ENCODE results near the gene NIM1K.
"Not testable (repeated sequence)": the region's sequence is repeated elsewhere in the genome, so short reads cannot be mapped to it uniquely, and the experiment has no call there.

Gene NIM1K

DNA sequence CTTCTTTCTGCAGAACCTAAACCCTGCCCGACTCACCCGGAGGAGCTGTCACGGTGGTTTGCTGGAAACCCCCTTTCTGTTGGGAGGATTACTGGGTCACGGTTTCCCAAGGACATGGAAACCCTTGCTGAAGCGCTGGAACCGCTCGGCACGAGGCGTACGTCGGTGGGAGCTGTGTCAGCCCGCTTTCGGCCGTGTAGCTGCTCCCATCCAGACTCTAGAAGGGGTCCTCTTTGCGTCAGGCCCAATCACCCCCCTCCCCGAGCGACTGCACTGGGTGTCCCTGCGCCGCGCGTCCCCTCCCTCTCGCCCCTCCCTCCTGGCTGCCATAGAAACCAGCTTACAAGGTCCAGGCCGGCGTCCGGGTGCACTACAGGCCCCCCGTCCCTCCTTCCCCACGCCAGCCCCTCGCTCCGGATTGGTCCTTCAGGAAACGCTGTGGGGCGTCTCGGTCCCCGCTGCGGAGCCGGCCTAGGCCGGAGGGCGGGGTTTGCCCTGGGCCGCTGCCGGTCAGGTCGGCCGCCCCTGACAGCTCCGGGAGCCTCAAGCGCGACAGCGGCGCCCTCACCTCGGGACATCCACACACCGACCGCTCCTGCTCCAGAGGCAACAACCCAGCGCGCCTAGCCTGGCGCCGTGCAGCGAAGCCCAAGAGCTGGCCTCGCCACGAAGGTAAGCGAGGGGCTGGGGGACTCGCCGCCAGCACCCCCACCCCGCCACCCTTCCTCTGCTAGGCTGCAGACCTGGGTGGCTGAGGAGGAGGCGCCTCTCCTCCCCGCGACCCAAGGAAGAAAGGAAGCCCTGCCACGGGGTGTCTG lies at the start of gene NIM1K:
Gene NIM1K, plus strand, starts transcription at position 486 of the 818 bp plus-strand sequence. CDS start 53,551 bp downstream, outside the sequence.
- no peak for DNase-seq

- no peak for DNase-seq
These were observed 47.0 kb upstream of the NIM1K start for GRCh38 chr5:43145071-43145470.

GRCh38 chr5:43146958-43147357 lies 45.1 kb upstream of the NIM1K start:
- no peak for DNase-seq

DNA sequence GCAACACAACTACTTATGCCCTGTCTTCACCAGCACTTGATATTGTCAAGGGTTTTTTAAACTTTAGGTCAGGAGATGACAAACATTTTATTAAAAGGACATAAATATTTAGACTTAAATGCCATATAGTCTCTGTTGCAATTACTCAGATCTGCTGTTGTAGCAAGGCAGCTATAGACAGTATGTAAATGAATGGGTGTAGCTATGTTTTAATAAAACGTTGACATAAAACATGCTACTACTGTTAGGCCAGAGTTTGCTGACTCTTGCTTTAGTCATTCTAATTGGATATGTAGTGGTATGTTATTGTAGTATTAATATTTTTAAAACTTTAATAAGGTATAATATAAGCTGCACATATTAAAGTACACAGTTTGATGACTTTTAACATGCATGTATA lies 43.6 kb upstream of the NIM1K start:
- no peak for DNase-seq

- no peak for DNase-seq
These were observed 42.8 kb upstream of the NIM1K start for GRCh38 chr5:43149231-43149630.

DNA sequence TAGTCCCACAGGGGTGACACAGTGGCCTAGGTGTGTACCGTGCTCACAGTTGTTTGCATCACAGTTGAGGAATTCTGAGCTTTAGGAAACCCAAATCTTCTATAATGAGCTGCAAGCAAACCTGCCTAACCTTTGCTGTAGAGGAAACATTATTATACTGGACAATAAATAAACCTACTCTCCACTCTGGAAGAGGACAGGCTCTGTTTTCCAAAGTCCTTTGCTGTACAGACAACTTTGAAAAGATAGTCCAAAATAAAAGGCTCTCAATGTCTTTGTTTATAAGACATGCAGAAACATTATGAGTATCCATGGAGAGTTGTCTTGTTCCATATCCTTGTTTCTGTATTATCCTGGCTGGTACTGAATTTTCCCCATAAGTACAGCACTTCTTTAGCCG lies 42.0 kb upstream of the NIM1K start:
- no peak for DNase-seq

GRCh38 chr5:43150748-43151147 lies 41.3 kb upstream of the NIM1K start:
- DNase-seq: no peak

DNA sequence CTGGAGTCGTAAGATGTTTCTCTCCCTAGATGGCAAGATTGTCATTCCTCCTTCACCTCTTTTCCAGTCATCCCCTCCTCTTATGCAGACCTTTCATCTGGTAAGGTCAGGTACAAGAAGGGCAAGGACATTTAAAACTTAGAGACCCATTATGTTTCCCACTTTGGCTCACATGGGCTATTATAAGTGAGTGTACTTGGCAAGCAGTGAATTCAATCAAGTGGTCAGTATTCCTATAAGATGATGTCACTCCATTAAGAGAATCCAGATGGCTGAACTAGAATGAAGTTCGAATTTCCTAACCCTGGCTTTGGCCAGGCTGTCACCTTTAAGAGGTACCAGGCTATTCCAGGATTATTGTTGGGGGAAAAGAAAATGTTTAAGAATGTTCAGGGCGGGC lies 39.1 kb upstream of the NIM1K start:
- no peak for DNase-seq

DNA sequence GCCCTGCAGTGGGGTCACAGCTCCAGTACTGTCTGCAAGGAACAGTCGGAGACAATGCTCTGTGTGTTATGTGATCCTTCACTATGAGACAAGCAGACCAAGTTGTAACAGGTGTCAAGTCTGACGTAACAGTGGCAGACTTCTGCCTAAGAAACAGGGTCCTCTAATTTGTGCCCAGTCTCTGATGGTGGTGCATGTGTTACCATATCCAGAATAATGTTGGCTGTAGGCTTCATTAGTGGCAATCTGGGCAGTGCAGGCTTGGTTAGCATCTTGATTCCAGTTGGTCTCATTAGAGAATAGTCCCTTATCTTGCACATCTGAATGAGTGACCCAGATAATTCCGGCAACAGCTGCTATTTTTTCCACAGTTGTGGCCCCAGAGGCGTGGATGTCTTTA lies 37.6 kb upstream of the NIM1K start:
- no peak for DNase-seq

DNA sequence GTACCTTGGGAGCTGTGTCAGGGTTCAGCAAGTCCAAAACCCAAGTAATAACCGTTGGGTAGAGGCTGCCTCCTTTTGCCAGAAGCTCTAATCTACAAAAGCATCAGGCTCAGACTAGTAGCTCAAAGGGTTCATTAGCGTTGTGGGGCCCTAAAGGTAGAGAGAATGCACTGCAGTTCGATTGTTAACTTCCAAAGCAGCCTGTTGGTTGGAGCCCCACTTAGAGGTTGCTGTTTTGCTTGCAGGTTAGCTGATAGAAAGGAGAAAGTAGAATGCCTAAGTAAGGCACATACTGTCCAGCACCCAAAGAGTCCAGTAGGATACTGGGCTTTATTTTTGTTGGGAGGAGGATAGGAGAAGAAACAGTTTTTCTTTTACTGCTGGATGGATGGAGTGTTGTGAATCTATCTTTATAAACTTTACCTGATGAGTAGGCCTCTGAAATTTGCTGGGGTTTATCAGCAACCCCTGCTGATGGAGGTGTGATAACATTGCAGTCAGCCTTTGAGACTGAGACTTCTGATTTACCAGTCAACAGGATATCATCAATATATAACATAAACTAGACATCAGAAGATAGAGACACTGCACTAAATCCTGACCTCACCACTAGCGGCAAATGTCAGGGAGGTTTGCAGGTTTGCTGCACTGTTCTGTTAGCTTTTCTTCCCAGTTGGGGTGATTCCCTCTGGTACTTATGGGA lies 36.5 kb upstream of the NIM1K start:
- DNase-seq: no peak

DNA sequence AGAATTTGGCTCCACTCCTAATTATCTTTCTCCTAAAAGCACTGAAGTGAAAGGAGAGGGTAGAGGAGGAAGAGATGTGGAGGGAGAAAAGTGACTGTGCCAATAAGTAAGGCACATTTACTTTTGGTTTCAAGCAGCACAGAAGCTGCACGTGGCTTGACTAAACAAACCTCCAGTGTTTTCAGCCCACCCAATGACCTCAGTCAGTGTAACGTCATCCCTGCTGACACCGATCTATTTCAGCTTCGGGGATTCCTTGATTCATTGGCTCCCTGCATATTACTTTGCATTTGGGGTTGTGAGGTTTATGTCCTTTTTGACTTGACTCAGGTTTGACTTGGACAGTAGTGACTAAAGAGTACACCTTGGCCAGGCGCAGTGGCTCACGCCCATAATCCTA lies 35.6 kb upstream of the NIM1K start:
- DNase-seq: no peak

DNA sequence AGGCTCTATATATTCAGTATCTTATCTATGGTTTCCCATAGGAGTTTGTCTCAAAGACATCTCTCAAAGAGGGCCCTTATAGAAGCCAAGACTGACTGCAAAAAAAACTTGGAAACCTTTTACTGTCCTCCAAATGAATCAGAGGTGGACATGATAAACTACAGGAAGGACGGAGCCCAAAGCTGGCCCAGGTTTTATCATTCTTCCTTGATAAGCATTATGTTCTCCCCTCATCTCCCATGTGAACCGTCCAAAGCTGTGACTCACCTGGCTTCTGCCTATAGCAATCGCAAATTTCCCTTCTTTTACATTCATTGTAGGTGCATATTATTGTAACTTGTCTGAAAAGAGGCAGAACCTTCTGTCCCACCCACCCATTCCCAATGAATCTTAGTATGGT lies 35.0 kb upstream of the NIM1K start:
- no peak for DNase-seq

- no peak for DNase-seq
These were observed 30.8 kb upstream of the NIM1K start for GRCh38 chr5:43161244-43161643.

DNA sequence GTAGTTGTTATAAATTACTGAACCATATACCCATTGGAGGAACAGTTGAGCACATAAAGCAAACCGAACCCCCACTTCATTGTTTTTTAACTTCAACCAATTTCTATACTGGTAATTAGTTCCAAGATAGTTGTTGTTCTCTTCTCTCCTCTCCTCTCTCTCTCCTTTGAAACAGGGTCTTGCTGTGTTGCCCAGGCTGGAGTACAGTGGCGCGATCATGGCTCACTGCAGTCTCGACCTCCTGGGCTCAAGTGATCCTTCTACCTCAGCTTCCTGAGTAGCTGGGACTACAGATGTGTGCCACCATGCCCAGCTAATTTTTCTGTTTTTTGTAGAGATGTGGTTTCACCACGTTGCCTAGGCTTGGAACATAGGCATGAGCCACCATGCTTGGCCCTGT lies 27.2 kb upstream of the NIM1K start:
- not testable (repeated sequence) for DNase-seq

GRCh38 chr5:43165323-43165722 lies 26.7 kb upstream of the NIM1K start:
- DNase-seq: no peak

- no peak for DNase-seq
These were observed 23.9 kb upstream of the NIM1K start for GRCh38 chr5:43168175-43168574.

DNA sequence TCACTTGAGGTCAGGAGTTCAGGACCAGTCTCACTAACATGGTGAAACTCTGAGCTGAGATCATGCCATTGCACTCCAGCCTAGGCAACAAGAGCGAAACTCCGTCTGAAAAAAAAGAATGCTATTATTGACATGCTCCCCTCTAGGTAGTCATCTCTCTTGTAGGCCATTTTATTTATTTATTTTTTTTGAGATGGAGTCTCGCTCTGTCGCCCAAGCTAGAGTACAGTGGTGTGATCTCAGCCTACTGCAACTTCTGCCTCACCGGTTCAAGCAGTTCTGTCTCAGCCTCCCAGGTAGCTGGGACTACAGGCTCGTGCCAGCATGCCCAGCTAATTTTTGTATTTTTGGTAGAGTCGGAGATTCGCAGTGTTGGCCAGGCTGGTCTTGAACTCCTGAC lies 20.6 kb upstream of the NIM1K start:
- no peak for DNase-seq

DNA sequence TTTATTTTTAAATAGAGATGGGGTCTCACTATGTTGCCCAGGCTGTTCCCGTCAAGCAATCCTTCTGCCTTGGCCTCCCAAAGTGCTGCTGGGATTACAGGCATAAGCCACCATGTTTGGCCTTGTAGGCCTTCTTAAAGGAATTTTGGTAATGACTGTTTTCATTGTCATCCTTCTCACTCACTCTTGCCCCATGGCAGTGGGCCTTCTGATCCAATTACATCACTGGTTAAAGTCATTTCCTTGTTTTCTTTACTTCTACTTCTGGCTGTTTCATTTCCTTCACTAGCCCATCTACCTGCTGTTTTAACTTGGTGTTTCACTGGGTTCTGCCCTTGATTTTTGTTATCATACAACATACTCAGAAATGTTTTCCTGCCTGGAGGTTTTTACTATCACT lies 20.1 kb upstream of the NIM1K start:
- no peak for DNase-seq

GRCh38 chr5:43172779-43173178 lies 19.2 kb upstream of the NIM1K start:
- DNase-seq: no peak

DNA sequence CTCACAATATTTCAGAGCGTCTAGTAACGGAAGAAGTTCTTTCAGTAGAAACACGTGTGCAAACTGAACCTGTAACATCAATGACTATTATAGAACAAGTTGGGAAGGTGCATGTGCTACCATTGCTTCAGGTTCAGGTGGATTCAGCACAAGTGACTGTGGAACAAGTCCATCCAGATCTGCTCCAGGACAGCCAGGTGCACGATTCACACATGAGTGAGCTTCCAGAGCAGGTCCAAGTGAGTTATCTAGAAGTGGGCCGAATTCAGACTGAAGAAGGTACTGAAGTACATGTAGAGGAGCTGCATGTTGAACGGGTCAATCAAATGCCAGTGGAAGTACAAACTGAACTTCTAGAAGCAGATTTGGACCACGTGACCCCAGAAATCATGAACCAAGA lies 17.4 kb upstream of the NIM1K start:
- no peak for DNase-seq

GRCh38 chr5:43179836-43180235 lies 12.2 kb upstream of the NIM1K start:
- DNase-seq: no peak

- DNase-seq: no peak
These were observed 9.6 kb upstream of the NIM1K start for GRCh38 chr5:43182421-43182820.

GRCh38 chr5:43183101-43183500 lies 8.9 kb upstream of the NIM1K start:
- DNase-seq: not testable (repeated sequence)

DNA sequence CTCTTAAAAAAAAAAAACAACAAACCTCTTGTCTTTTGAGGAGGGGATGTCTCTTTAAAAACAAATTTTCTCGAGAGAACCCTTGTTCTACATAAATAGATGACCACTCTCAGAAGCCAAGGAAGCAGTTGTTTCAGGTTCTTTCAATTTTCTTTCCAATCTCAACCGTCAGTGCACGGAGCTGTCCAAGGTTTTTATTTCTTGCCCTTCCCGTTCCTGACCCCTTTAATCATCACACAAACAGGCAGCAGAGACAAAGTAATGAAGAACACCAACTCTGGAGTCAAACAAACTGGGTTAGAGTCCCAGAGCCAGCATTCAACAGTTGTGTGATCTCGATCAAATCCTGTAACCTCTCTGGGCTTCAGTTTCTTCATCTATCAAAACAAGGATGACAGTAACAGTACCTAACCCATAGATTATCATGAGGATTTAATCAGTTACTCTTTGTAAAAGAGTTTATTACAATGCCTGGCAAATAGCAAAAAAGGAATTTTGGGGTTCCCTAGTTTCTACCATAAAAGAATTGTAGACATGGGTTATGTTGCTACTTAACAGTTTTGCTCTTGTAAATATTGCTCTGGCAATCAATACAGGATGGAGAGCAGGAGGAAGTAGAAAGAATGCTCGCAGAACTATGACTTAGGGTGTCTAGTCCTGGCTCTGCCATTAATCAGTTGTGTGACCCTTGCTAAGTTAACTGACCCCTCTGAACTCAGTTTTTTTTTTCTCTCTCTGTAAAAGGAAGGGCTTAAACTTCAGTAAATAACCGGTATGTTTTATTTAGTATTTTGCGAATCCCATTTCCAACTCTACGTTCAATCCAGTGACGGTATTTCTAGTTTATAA lies 1.0 kb upstream of the NIM1K start:
- DNase-seq: no peak

Data from RPMI8226 (cell line).